ENCODE results near the gene LRP1B.

LRP1B gene

GRCh38 chr2:140770645-140771044 is 1360.2 kb downstream of the LRP1B start:
- Mint-ChIP-seq H3K4me3 (no peak overlapping the region), H3K4me1 (no peaks in the 10 kb centered on the region), H3K9me3 (no peaks in the 10 kb centered on the region), H3K27ac (no peak overlapping the region), H3K36me3 (no peaks in the 10 kb centered on the region), H3K27me3 (no peaks in the 10 kb centered on the region)
- no peak for DNase-seq
- CTCF ChIA-PET, result no interaction called here

GRCh38 chr2:140761807-140762206 is 1369.0 kb downstream of the LRP1B start:
- Mint-ChIP-seq H3K4me3 (no peak overlapping the region), H3K36me3 (no peaks in the 10 kb centered on the region), H3K27me3 (no peaks in the 10 kb centered on the region), H3K9me3 (peaks cover 3% of the 10 kb centered on the region), H3K4me1 (no peaks in the 10 kb centered on the region), H3K27ac (no peak overlapping the region)
- no peak for DNase-seq
- CTCF ChIA-PET, result interaction anchor here (0.7 kb wide), 1 partner anchor 15 kb away, joined by 3 read pairs; no protein-coding TSS in a partner anchor

GRCh38 chr2:140759426-140760156 is 1371.2 kb downstream of the LRP1B start:
- H3K36me3 Mint-ChIP-seq, result no peaks in the 10 kb centered on the region
- CTCF ChIA-PET, result no interaction called here
- no peaks in the 10 kb centered on the region for H3K4me1 Mint-ChIP-seq
- no peak overlapping the region for H3K4me3 Mint-ChIP-seq
- H3K27me3 Mint-ChIP-seq, result no peaks in the 10 kb centered on the region
- no peak for DNase-seq
- peaks cover 3% of the 10 kb centered on the region for H3K9me3 Mint-ChIP-seq
- no peak overlapping the region for H3K27ac Mint-ChIP-seq

- H3K36me3 Mint-ChIP-seq, result no peaks in the 10 kb centered on the region
- no peaks in the 10 kb centered on the region for H3K27me3 Mint-ChIP-seq
- peaks cover under 1% of the 10 kb centered on the region for H3K9me3 Mint-ChIP-seq
- no peak for DNase-seq
- no peak overlapping the region for H3K4me3 Mint-ChIP-seq
- CTCF ChIA-PET, result no interaction called here
- no peaks in the 10 kb centered on the region for H3K4me1 Mint-ChIP-seq
- H3K27ac Mint-ChIP-seq, result no peak overlapping the region
These were observed 1383.2 kb downstream of the LRP1B start for GRCh38 chr2:140747665-140748064.

GRCh38 chr2:140747090-140747489 is 1383.7 kb downstream of the LRP1B start:
- H3K4me3 Mint-ChIP-seq, result no peak overlapping the region
- CTCF ChIA-PET, result no interaction called here
- H3K36me3 Mint-ChIP-seq, result no peaks in the 10 kb centered on the region
- no peak for DNase-seq
- H3K27me3 Mint-ChIP-seq, result no peaks in the 10 kb centered on the region
- no peak overlapping the region for H3K27ac Mint-ChIP-seq
- no peaks in the 10 kb centered on the region for H3K9me3 Mint-ChIP-seq
- H3K4me1 Mint-ChIP-seq, result no peaks in the 10 kb centered on the region

- no peak overlapping the region for H3K27ac Mint-ChIP-seq
- H3K4me3 Mint-ChIP-seq, result no peak overlapping the region
- H3K27me3 Mint-ChIP-seq, result no peaks in the 10 kb centered on the region
- peaks cover 3% of the 10 kb centered on the region for H3K9me3 Mint-ChIP-seq
- CTCF ChIA-PET, result no interaction called here
- no peaks in the 10 kb centered on the region for H3K36me3 Mint-ChIP-seq
- no peak for DNase-seq
- no peaks in the 10 kb centered on the region for H3K4me1 Mint-ChIP-seq
These were observed 1386.4 kb downstream of the LRP1B start for GRCh38 chr2:140744379-140744778.

- Mint-ChIP-seq H3K27ac (no peak overlapping the region), H3K9me3 (peaks cover 29% of the 10 kb centered on the region), H3K4me1 (no peaks in the 10 kb centered on the region), H3K4me3 (no peak overlapping the region), H3K27me3 (no peaks in the 10 kb centered on the region), H3K36me3 (no peaks in the 10 kb centered on the region)
- CTCF ChIA-PET, result no interaction called here
- DNase-seq, result no peak
These were observed 1393.8 kb downstream of the LRP1B start for GRCh38 chr2:140737006-140737405.

GRCh38 chr2:140734992-140735391 is 1395.8 kb downstream of the LRP1B start:
- CTCF ChIA-PET, result no interaction called here
- DNase-seq, result no peak
- Mint-ChIP-seq H3K27ac (no peak overlapping the region), H3K9me3 (peaks cover 31% of the 10 kb centered on the region), H3K36me3 (no peaks in the 10 kb centered on the region), H3K27me3 (no peaks in the 10 kb centered on the region), H3K4me3 (no peak overlapping the region), H3K4me1 (no peaks in the 10 kb centered on the region)

- Mint-ChIP-seq H3K4me3 (no peak overlapping the region), H3K9me3 (peaks cover 6% of the 10 kb centered on the region), H3K4me1 (no peaks in the 10 kb centered on the region), H3K27ac (no peak overlapping the region), H3K36me3 (no peaks in the 10 kb centered on the region), H3K27me3 (no peaks in the 10 kb centered on the region)
- no peak for DNase-seq
- CTCF ChIA-PET, result no interaction called here
These were observed 1411.8 kb downstream of the LRP1B start for GRCh38 chr2:140718999-140719398.

GRCh38 chr2:140717481-140717880 is 1413.3 kb downstream of the LRP1B start:
- H3K4me1 Mint-ChIP-seq, result no peaks in the 10 kb centered on the region
- H3K9me3 Mint-ChIP-seq, result peaks cover 6% of the 10 kb centered on the region
- H3K27me3 Mint-ChIP-seq, result no peaks in the 10 kb centered on the region
- no peak for DNase-seq
- CTCF ChIA-PET, result no interaction called here
- no peak overlapping the region for H3K27ac Mint-ChIP-seq
- H3K36me3 Mint-ChIP-seq, result no peaks in the 10 kb centered on the region
- no peak overlapping the region for H3K4me3 Mint-ChIP-seq

- H3K36me3 Mint-ChIP-seq, result no peaks in the 10 kb centered on the region
- H3K9me3 Mint-ChIP-seq, result peaks cover 3% of the 10 kb centered on the region
- no peak for DNase-seq
- H3K4me3 Mint-ChIP-seq, result no peak overlapping the region
- H3K27me3 Mint-ChIP-seq, result no peaks in the 10 kb centered on the region
- H3K27ac Mint-ChIP-seq, result no peak overlapping the region
- H3K4me1 Mint-ChIP-seq, result no peaks in the 10 kb centered on the region
- CTCF ChIA-PET, result no interaction called here
These were observed 1416.2 kb downstream of the LRP1B start for GRCh38 chr2:140714586-140714985.

- H3K36me3 Mint-ChIP-seq, result no peaks in the 10 kb centered on the region
- H3K4me1 Mint-ChIP-seq, result no peaks in the 10 kb centered on the region
- H3K27me3 Mint-ChIP-seq, result no peaks in the 10 kb centered on the region
- H3K4me3 Mint-ChIP-seq, result no peak overlapping the region
- DNase-seq, result no peak
- H3K27ac Mint-ChIP-seq, result no peak overlapping the region
- no peaks in the 10 kb centered on the region for H3K9me3 Mint-ChIP-seq
- CTCF ChIA-PET, result no interaction called here
These were observed 1418.9 kb downstream of the LRP1B start for GRCh38 chr2:140711867-140712266.

- DNase-seq, result no peak
- Mint-ChIP-seq H3K36me3 (no peaks in the 10 kb centered on the region), H3K4me1 (no peaks in the 10 kb centered on the region), H3K4me3 (no peak overlapping the region), H3K9me3 (peaks cover 2% of the 10 kb centered on the region), H3K27ac (no peak overlapping the region), H3K27me3 (no peaks in the 10 kb centered on the region)
- CTCF ChIA-PET, result no interaction called here
These were observed 1429.1 kb downstream of the LRP1B start for GRCh38 chr2:140701726-140702125.

GRCh38 chr2:140698636-140699035 is 1432.2 kb downstream of the LRP1B start:
- Mint-ChIP-seq H3K4me3 (no peak overlapping the region), H3K9me3 (peaks cover 2% of the 10 kb centered on the region), H3K36me3 (no peaks in the 10 kb centered on the region), H3K27me3 (no peaks in the 10 kb centered on the region), H3K4me1 (no peaks in the 10 kb centered on the region), H3K27ac (no peak overlapping the region)
- CTCF ChIA-PET, result no interaction called here
- no peak for DNase-seq

- H3K9me3 Mint-ChIP-seq, result no peaks in the 10 kb centered on the region
- H3K4me3 Mint-ChIP-seq, result no peak overlapping the region
- H3K4me1 Mint-ChIP-seq, result no peaks in the 10 kb centered on the region
- no peak overlapping the region for H3K27ac Mint-ChIP-seq
- DNase-seq, result no peak
- CTCF ChIA-PET, result no interaction called here
- no peaks in the 10 kb centered on the region for H3K27me3 Mint-ChIP-seq
- H3K36me3 Mint-ChIP-seq, result no peaks in the 10 kb centered on the region
These were observed 1434.4 kb downstream of the LRP1B start for GRCh38 chr2:140696449-140696848.

GRCh38 chr2:140695155-140695554 is 1435.7 kb downstream of the LRP1B start:
- CTCF ChIA-PET, result no interaction called here
- Mint-ChIP-seq H3K27ac (no peak overlapping the region), H3K9me3 (peaks cover 2% of the 10 kb centered on the region), H3K27me3 (no peaks in the 10 kb centered on the region), H3K4me1 (no peaks in the 10 kb centered on the region), H3K4me3 (no peak overlapping the region), H3K36me3 (no peaks in the 10 kb centered on the region)
- DNase-seq, result no peak

Measured in activated naive CD4-positive, alpha-beta T cell treated with anti-CD3 and anti-CD28 coated beads, Interleukin-2, amount 10 ng/mL, durations not matched to agents 7 days and 5 days (primary cell).